Limb (tissue), 2 donors: ENCODE measurements around the gene ZNF354C.

Experiments used
- DNase-seq, 2 donors: peaks; one replicate each; pipeline ENCODE4 v3.0.0-alpha.2; 2016; ENCODE audit errors: extremely low spot score in 2 of 2

Gene ZNF354C

DNA sequence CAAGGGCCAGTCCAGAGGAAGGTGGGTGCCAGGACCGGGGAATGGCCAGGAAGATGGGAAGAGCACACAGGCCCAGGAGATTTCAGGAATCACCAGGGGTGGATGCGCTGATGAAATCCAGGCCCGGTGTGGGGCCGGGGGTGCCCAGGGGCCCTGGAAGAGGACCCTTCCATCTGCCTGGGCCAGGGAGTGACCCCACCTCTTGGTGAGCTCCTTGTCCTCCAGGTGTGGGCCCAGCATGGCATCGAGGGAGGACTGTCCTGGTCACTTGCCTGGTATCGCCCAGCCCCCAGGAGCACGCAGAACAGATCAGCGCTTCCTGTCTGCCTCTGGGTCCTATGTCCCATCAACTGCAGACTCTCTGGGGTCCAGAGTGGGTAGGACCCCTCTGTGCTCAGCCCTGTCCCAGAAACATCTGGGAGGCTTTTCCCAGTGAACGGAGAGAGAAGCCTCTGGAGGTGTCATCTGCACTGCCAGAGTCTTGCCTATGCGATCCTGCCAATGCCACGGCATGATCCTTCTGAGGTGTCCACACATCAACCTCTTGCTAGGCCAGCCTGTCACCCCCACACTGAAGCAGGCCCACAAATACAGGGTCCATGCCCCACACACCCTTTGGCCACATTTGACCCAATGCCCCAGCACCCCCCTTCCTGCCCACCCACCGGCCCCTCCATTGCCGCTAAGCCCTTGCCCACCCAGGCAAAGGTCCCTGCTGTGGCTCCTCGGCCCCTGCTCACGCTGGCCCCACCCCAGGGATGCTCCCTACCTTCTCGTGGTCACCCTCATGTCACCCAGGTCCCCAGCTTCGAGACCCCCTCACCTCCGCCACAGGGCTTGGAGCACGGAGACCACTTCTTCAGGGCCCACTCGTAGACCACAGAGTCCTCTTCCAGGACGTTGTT lies 67.2 kb downstream of the ZNF354C start:
- no peak for DNase-seq

DNA sequence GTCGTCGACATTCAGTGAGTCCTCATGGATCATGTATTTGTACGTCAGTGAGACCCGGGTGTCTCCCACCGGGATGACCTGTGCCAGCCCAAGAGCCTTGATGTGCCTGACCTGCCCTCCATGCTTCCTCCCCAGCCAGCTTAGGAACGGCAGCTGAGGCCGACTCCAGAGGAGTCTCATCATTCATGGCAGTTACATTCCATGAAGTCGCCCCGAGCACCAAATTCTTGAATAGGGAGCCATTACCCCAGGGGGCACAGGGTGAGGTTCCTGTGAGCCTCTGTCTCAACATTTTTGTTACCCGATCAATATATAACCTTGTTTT lies 67.8 kb downstream of the ZNF354C start:
- no peak for DNase-seq

DNA sequence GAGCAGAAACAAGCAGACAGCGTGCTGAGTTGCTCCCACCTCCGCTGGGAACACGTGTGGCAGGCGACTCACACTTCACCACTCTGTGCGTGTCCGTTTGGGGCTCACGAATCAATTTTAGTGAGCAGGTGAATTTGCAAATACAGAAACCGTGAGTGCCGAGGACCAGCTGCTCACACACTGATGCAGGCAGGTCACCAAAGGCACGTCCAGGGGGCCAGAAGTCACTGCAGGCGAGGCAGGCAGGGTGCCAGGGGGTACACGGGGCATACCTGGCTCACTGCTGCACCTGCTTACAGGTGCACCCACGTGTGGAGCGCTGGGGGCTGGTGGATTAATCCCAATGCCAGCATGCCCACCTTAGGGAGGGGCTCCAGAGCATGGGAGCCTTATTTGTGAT lies 68.8 kb downstream of the ZNF354C start:
- DNase-seq, result no peak

DNA sequence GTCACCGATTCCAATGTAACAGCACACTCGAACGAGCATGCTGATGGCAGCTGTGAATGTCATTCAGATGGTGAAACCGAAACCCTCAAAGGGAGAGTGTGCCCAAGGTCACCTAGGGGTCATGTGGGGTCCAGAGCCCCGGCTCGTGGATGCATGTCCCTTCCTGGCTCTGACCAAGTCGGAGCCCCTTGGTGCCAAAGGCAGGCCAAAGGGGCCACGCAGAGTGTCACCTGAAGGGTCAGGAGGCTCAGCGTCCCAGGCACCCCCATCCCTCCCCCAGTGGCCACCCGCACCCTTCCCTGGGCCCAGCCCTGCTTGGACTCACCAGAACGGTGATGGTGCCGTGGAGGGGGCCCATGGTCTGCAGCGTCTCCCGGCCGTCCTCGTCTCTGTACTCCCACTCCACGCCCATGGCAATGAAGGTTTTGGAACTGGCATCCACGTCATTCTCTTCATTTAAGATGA lies 69.5 kb downstream of the ZNF354C start:
- DNase-seq, result peak in 1 of 2 donors; percentile 9

DNA sequence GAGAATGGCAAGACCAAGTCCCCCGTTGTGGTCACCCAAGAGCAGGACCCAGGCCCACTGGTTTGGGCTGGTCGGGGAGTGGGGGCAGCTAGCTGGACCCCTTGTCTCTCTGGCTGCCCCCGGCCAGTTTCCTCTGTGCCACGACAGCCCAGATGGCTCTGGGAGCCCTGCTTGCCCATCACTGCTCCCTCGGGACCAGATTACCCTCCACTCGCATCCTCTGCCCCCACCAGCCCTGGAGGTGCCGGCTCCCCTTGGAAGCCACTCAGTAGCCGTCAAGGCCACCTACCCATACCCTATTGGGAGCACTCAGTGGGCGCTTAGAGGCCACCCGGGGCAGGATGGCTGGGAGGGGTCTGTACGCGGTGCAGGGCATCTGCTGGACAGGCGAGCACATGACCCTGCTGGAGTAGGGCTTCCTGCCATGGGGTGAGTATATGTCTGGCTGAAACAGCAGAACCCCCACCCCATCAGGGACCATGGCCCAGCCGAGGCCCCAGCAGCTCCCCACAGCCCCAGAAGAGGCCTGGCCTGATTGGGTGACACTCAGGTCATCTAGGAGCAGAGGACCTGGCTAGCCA lies 70.0 kb downstream of the ZNF354C start:
- DNase-seq, result no peak

DNA sequence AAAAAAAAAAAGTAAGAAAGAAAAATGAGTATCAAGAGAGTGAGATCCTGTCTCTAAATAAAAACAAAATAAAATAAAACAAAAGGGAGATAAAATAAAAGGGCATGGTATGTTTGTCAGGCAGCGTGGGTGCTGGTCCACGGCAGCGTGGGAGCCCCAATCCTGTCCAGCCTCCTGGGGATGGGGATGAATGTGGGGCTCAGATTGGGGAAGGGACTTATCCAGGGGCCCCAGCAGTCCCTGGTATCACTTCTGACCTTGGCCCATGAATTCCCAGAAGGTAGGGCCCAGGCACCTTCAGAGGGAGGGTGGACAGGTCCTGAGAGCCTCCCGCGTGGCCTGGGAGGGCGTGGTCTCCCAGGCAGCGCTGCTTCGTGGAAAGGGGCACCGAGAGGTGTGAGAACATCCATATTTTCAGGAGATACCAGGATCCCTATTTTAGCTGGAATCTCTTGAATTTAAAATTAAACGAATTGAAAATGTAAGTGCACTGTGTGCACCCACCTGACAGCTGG lies 71.2 kb downstream of the ZNF354C start:
- no peak for DNase-seq

DNA sequence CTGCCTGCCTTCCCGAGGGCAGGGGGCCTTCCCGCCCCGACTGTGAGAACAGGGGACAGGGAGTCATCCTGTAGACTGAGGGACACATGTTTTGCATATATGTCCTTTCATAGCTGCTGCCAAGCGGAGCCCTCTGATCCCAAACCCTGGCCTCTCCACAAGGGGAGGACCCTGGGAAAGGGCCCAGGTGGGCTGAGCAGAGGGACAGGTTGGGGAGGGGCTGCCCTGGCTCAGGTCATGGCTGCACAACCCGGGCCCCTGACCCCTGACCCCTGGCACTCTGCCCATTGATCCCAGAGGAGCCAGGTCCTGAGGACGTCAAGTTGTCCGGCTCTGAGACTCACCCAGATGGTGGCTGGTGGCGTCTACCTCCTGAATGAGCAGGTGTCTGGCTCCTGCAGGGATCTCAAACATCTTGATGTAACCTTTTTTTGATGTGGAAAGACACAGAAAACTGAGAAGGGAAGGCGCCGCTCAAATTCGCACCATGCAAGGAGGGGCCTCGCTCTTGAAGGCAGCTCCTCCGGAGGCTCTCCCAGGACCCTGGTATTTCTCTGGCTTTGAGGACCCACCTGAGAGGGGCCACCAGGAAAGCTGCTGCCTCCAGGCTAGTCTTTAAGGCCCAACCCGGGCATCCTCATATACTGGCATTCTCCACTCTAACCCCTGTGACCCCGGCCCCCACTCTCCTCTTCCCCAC lies 71.9 kb downstream of the ZNF354C start:
- DNase-seq, result no peak

DNA sequence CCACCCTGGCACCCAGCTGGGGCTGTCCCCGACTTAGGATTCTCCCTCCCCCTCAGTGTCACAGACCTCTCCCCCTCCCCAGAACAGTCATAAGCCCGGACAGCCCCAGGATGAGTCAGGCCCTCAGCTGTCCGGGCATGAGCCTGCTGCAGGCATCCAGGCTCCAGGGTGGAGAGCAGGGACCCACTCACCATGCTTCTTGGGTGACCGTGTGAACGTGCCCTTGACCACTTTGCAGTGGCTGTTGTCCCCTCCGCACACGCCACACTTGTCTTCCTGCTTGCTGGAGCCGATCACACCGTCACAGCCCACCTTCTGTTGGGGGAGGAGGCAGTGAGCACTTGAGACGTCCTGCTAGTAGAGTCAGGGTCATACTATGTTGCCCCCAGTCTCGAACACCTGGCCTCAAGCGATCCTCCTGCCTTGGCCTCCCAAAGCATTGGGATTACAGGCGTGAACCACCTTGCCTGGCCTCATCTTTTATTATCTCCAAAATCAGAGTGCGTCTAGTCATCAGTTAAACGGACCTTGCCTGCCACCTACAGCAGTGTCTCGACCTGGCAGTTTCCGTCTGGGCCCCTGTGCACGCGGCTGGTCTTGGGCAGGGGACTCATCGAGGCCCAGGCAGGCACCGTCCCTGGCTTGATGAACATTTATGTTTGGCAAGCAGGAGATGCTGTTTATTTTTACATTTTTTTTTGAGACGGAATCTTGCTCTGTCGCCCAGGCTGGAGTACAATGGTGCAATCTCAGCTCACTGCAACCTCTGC lies 72.6 kb downstream of the ZNF354C start:
- DNase-seq, result no peak
